ENCODE data around the gene TPSB2.
"Not testable (repeated sequence)": the region's sequence is repeated elsewhere in the genome, so short reads cannot be mapped to it uniquely, and the experiment has no call there.

The TPSB2 gene

DNA sequence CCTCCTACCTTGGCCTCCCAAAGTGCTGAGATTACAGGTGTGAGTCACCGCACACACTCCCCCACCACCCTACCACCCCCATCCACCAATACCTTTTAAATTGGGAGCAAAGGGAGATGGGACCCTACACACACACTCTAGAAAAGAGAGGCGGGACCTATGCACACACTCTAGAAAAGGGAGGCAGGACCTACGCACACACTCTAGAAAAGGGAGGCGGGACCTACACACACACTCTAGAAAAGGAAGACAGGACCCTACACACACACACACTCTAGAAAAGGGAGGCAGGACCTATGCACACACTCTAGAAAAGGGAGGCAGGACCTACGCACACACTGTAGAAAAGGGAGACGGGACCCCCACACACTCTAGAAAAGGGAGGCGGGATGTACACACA lies 44.8 kb upstream of the TPSB2 start:
- TF ChIP-seq CTCF (IDR thresholded peaks at IDR 0.05; ENCODE audit: low read depth, low read length): no peak
- no peak overlapping the region for H3K4me3 ChIP-seq (ENCODE audit: low read depth, low read length)

DNA sequence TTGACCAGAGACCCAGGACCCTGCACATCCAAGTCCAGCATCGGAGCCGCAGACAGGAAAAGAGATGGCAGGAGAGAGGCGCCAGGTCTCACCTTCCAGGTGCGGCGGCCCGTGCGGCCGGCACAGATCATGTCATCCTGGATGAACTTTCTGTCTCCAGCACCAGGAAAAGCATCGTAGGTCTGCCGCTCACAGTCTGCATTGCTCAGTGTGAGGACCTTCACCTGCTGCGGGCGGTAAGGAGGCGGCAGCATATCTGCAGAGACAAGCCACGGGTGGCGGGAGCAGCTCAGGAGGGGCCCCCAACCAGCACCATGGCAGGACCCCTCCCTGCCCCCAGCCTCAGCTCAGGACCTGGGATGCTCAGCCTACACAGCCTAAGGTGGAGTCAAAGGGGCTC lies 43.8 kb upstream of the TPSB2 start:
- H3K4me3 ChIP-seq (ENCODE audit: low read depth, low read length): no peak overlapping the region
- no peak for TF ChIP-seq CTCF (IDR thresholded peaks at IDR 0.05; ENCODE audit: low read depth, low read length)

DNA sequence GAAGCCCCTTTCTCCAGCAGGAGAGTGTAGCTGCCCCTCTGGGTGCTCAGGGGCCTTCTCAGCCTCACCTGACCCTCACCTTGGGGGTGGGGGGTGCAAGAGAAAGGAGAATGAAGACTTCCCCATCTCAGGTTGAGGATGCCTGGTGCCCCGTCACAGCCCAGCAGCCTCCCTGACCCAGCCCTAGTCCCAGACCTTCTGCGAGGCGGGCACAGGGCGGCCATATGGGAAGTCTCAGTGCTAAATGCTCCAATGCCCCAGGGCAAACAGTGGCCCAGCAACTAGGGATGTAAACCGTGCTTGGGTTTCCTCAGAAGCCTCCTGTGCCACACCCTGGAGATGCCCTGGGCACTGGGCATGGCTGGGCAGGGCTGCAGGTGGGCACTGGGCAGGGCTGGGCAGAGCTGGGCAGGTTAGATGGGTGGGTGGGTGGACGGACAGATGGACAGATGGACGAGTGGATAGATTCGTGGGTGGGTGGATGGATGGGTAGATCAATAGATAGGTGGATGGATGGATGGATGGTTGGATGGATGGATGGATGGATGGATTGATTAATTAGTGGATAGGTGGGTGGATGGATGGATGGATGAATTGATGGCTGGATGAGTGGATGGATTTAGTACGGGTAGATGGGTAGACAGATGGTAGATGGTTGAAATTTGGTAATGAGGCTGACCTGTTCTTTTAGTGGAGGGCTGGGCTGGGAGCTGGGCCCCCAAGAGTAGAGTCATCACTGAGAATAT lies 42.6 kb upstream of the TPSB2 start:
- no peak overlapping the region for H3K4me3 ChIP-seq (ENCODE audit: low read depth, low read length)
- TF ChIP-seq CTCF (IDR thresholded peaks at IDR 0.05; ENCODE audit: low read depth, low read length): no peak

- not testable (repeated sequence) for H3K4me3 ChIP-seq (ENCODE audit: low read depth, low read length)
Measured at GRCh38 chr16:1271724-1272413, 41.9 kb upstream of the TPSB2 start.

DNA sequence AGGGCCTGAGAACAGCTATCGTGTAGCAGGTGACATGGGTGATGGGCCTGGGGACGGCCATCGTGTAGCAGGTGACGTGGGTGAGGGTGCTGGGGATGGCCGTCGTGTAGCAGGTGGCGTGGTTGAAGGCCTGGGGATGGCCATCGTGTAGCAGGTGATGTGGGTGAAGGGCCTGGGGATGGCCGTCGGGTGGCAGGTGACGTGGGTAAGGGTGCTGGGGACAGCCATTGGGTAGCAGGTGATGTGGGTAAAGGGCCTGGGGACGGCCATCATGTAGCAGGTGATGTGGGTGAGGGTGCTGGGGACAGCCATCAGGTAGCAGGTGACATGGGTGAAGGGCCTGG lies 41.4 kb upstream of the TPSB2 start:
- no peak overlapping the region for H3K4me3 ChIP-seq (ENCODE audit: low read depth, low read length)
- no peak for TF ChIP-seq CTCF (IDR thresholded peaks at IDR 0.05; ENCODE audit: low read depth, low read length)

DNA sequence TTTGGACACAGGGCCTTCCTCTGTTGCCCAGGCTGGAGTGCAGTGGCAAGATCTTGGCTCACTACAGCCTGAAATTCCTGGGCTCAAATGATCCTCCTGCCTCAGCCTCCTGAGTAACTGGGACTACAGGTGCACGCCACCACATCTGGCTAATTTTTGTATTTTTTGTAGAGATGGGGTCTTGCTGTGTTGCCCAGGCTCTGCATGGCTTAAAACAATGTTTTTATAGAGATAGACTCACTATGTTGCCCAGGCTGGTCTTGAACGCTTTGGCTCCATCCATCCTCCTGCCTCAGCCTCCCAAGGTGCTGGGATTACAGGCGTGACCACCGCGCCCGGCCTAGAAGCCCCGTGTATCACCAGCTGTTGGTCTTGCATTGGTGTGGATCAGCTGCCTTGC lies 39.4 kb upstream of the TPSB2 start:
- H3K4me3 ChIP-seq (ENCODE audit: low read depth, low read length): not testable (repeated sequence)

DNA sequence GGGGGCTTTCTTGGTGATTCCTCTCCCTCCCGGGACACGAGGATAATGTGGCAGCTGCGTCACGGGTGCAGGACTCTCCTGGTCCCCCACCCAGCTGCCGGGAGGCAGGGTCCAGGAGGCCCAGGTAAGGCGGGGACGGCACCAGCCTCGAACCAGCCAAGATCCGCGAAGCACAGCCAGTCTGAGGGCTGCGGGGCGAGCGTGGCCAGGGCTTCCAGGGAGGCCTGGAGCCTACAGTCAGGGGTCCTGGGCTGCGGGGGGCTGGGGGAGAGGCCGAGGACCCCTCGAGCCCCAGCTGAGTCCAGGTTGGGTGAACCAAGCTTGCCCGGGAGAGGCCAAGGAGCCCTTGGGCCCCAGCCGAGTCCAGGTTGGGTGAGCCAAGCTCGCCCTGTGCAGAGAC lies 35.8 kb upstream of the TPSB2 start:
- no peak for TF ChIP-seq CTCF (IDR thresholded peaks at IDR 0.05; ENCODE audit: low read depth, low read length)
- H3K4me3 ChIP-seq (ENCODE audit: low read depth, low read length): no peak overlapping the region

GRCh38 chr16:1265090-1265630 lies 35.2 kb upstream of the TPSB2 start:
- no peak overlapping the region for H3K4me3 ChIP-seq (ENCODE audit: low read depth, low read length)
- no peak for TF ChIP-seq CTCF (IDR thresholded peaks at IDR 0.05; ENCODE audit: low read depth, low read length)

Measured in WI38 (cell line).